ENCODE results near the gene PHB1.

DNA sequence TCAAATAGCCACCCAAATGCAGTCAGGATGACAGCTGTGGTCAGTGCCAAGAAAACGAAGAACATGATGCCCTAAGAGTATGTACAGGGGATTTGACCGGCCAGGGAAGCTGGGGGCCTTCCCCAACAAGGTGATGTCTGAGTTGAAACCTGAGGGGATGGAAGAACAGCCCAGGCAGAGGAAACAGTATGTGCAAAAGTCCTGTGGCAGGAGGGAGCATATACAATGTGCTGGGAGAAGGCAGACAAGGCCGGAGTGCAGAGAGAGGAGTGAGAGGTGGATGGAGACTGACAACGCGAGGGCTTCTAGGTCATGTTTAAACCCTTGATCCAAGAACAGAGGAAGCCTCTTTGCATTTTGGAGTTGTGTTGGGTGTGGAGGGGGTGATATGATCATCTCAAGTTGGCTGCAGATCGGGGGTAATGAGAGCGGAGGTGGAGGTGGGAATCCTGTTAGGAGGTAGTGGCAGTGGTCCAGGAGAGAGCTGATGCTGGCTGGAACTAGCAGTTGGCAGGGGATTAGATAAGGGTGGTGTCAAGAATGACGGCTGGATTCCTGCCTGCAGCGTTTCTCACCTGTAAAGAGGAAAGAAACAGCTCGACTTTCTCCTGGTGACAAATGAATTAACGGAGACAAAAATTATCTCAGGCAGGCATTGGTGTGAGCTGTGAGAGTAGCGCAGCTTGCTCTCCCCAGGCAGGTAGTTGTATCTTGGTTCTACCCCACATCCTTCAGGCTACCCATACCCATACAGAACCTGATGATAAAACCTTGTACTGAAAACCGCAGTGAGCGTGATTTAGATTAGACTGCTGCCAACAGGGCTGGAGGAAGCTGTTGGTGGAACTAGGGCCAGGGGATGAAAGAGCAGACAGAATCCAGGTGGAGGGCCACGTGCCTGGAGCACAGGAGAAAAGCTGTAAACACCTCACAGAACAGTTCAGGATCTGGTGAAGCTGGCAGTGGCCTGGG, 43.2 kb upstream of the PHB1 start:
- TF ChIP-seq, protein P1, sequence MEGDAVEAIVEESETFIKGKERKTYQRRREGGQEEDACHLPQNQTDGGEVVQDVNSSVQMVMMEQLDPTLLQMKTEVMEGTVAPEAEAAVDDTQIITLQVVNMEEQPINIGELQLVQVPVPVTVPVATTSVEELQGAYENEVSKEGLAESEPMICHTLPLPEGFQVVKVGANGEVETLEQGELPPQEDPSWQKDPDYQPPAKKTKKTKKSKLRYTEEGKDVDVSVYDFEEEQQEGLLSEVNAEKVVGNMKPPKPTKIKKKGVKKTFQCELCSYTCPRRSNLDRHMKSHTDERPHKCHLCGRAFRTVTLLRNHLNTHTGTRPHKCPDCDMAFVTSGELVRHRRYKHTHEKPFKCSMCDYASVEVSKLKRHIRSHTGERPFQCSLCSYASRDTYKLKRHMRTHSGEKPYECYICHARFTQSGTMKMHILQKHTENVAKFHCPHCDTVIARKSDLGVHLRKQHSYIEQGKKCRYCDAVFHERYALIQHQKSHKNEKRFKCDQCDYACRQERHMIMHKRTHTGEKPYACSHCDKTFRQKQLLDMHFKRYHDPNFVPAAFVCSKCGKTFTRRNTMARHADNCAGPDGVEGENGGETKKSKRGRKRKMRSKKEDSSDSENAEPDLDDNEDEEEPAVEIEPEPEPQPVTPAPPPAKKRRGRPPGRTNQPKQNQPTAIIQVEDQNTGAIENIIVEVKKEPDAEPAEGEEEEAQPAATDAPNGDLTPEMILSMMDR (IDR thresholded peaks at IDR 0.05): no peak
- no peak for TF ChIP-seq GABPA (IDR thresholded peaks at IDR 0.05; ENCODE audit: low read depth)
- no peak for TF ChIP-seq SIN3A (IDR thresholded peaks at IDR 0.05; ENCODE audit: borderline replicate concordance, low read depth, low read length)
- TF ChIP-seq, protein P2, sequence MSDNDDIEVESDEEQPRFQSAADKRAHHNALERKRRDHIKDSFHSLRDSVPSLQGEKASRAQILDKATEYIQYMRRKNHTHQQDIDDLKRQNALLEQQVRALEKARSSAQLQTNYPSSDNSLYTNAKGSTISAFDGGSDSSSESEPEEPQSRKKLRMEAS (IDR thresholded peaks at IDR 0.05; ENCODE audit: low read depth): no peak
- no peak for TF ChIP-seq YY1 (IDR thresholded peaks at IDR 0.05; ENCODE audit: low read depth)
- no peak for TF ChIP-seq JUND (IDR thresholded peaks at IDR 0.05)
- no peak for TF ChIP-seq EZH2phosphoT487 (IDR thresholded peaks at IDR 0.05; ENCODE audit: borderline replicate concordance, low read depth)
- no peak for TF ChIP-seq RAD21 (IDR thresholded peaks at IDR 0.05; ENCODE audit: low read length)
- TF ChIP-seq ELF1 (IDR thresholded peaks at IDR 0.05): no peak
- no peak for TF ChIP-seq RCOR1 (IDR thresholded peaks at IDR 0.05; ENCODE audit: low read length)
- TF ChIP-seq EP300 (IDR thresholded peaks at IDR 0.05; ENCODE audit: borderline replicate concordance in 1 of 2, low read depth in 1 of 2, low read length in 1 of 2): no peak
- TF ChIP-seq, protein P3, sequence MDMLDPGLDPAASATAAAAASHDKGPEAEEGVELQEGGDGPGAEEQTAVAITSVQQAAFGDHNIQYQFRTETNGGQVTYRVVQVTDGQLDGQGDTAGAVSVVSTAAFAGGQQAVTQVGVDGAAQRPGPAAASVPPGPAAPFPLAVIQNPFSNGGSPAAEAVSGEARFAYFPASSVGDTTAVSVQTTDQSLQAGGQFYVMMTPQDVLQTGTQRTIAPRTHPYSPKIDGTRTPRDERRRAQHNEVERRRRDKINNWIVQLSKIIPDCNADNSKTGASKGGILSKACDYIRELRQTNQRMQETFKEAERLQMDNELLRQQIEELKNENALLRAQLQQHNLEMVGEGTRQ (IDR thresholded peaks at IDR 0.05; ENCODE audit: borderline replicate concordance, low read depth, low read length): no peak

Measured in SK-N-SH (cell line).